Activated T-helper 1 cell treated with anti-CD3 and anti-CD28 coated beads, Interleukin-12 subunit alpha, Interleukin-12 subunit beta, Interleukin-2, Interleukin-4 antibody, amounts not matched to agents 30 ng/mL and 10 ng/mL and 1 ng/mL, durations not matched to agents 14 hours and 24 hours and 36 hours (primary cell): ENCODE measurements around the gene RHOV. TPM values are rescaled to one million over a fixed set of nuclear protein-coding genes. Genes with fewer than 3 reads are reported as not detected.

Experiments used
- DNase-seq: peaks from one replicate; pipeline ENCODE4 v3.0.0; 2021; ENCODE audit warnings: low spot score
- H3K27ac Mint-ChIP-seq: one replicate; pipeline ENCODE4 v1.8.0; 2021; ENCODE audit warnings: mild to moderate bottlenecking, mixed read lengths
- H3K27me3 Mint-ChIP-seq: one replicate; pipeline ENCODE4 v1.8.0; 2022; ENCODE audit warnings: mild to moderate bottlenecking, moderate library complexity, mixed read lengths; ENCODE audit not compliant: insufficient read depth
- H3K36me3 Mint-ChIP-seq: one replicate; pipeline ENCODE4 v1.8.0; 2021; ENCODE audit warnings: low read depth, mixed read lengths
- H3K4me1 Mint-ChIP-seq: one replicate; pipeline ENCODE4 v1.8.0; 2021; ENCODE audit warnings: low read depth, mixed read lengths
- H3K4me3 Mint-ChIP-seq: one replicate; pipeline ENCODE4 v1.8.0; 2021; ENCODE audit warnings: mild to moderate bottlenecking, moderate library complexity, mixed read lengths
- H3K9me3 Mint-ChIP-seq: one replicate; pipeline ENCODE4 v1.8.0; 2021; ENCODE audit warnings: mixed read lengths
- intact Hi-C: fragments of 100-400 bp; cut with micrococcal nuclease; formaldehyde crosslinking; loops from one replicate; pipeline ENCODE4 v1.15.1; 2024
- total RNA-seq: library from RNA; stranded (reverse); gene quantifications from 2 replicates; pipeline ENCODE4 v1.2.3, GENCODE V29; 2022

The RHOV gene
- total RNA-seq, 1 donor from 2014 or later: 1.3 TPM

DNA sequence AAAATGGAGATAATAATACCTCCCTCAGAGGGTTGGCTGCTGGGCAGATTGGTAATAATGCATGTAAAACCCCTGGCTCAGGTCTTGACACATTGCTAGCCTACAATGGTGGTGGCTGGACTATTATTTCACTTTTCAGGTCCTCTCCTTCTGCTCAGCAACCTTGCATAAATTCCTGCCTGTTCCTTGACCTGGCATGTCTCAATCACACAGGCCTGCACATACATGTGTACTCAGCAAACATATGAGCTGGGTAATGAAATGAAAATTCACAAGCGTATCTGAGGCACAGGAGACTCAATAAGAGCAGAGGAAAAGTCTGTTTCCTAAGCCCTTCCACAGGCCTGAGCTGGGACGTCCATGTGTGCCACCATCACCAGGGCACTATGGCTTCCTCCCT lies 37.7 kb upstream of the RHOV start:
- Mint-ChIP-seq H3K4me3 (no peak overlapping the region), H3K36me3 (no peaks in the 10 kb centered on the region), H3K27ac (no peak overlapping the region), H3K9me3 (no peaks in the 10 kb centered on the region), H3K27me3 (no peaks in the 10 kb centered on the region), H3K4me1 (peaks cover 5% of the 10 kb centered on the region)
- no peak for DNase-seq
- intact Hi-C loops: no loop called here

DNA sequence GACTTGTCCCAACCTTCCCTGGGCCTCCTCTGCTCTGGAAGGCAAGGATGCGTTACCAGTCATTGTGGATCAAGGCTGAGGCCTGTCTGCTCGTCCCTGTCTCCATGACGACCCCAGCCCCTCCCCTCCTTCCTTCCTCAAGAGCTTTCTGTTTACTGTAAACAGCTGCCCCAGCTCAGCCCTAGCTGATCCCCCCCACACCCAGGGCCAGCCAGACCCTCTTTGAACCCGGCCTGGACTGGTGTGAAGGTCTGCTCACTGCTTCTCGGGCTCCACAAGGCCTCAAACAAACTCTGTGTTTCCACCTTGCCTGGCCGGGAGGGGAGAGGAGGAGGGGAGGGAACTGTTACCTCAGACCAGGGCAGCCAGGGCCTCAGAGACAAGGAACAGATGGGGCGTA lies 37.1 kb upstream of the RHOV start:
- Mint-ChIP-seq H3K27me3 (no peaks in the 10 kb centered on the region), H3K27ac (no peak overlapping the region), H3K4me3 (no peak overlapping the region), H3K4me1 (peaks cover 5% of the 10 kb centered on the region), H3K36me3 (no peaks in the 10 kb centered on the region), H3K9me3 (no peaks in the 10 kb centered on the region)
- intact Hi-C loops: no loop called here
- DNase-seq: no peak

DNA sequence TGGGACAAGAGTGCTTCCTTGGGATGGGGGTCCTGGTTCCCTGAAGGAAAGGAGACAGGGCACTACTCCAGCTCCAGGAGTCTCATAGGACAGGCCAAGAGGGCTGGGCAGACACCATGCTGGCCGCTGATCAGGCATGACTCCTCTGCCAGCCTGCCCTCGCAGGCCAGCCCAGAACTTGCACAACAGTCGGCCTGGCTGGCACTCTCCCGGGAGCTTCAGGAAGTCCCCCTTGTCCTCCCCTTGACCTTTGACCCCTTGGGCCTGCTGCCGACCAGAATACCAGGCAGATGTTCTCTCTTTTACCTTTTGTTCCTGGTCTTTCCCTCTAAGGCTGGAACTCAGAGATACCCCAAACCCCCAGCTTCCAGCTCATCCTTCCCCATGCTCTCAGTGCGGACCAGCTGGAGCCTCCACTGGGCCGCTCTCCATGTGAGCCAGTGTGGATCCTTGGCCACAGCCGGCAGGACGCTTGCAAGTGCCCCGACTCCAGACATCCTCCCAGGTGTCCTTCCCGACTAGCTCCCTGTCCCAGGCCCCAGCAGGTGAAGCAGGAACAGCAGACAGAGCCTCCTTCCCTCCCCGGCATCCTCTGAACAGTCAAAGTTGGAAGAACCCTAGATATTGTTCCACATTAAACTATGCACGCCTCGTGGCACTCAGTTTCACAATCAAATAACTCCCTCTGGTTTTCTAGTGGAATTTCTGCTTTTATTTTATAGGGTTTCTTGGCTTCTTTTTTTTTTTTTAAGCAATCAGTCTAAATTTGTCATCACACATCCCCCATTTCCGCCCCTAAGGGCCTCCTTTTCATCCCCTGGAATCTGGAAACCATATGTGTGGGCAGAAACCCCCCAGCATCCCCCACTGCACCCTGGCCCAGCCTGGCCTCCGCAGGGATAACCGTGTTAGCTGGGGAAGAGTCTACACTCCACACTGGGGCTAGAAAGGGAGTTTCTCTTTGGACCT lies 35.9 kb upstream of the RHOV start:
- peaks cover under 1% of the 10 kb centered on the region for H3K36me3 Mint-ChIP-seq
- no peaks in the 10 kb centered on the region for H3K27me3 Mint-ChIP-seq
- DNase-seq: no peak
- H3K4me3 Mint-ChIP-seq: no peak overlapping the region
- H3K27ac Mint-ChIP-seq: no peak overlapping the region
- peaks cover 5% of the 10 kb centered on the region for H3K4me1 Mint-ChIP-seq
- H3K9me3 Mint-ChIP-seq: no peaks in the 10 kb centered on the region
- intact Hi-C loops: loop anchor here (5.0 kb wide), 1 partner anchor 32 kb away; no protein-coding TSS in a partner anchor

DNA sequence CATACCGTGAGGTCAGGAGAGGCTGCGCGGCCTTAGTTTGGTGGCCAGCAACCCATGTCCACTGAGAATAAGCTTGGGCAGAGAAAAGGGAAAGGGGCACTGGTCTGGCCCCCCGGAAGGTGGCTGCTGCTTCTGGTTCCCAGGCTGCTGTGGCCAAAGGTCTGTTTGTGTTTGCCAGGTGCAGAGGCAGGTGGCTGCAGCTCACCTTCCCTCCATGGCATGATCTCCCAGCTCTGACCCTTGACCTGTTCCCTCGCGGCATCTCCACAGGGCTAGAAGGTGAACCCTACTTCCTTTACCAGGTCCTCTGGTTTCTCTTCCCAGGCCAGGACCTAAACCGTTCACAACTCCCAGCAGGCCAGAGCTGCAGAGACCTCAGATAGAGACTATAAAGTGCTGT lies 34.1 kb upstream of the RHOV start:
- H3K4me1 Mint-ChIP-seq: peaks cover 15% of the 10 kb centered on the region
- intact Hi-C loops: loop anchor here (5.0 kb wide), 1 partner anchor 34 kb away; no protein-coding TSS in a partner anchor
- DNase-seq: no peak
- no peak overlapping the region for H3K27ac Mint-ChIP-seq
- peaks cover 16% of the 10 kb centered on the region for H3K36me3 Mint-ChIP-seq
- no peaks in the 10 kb centered on the region for H3K27me3 Mint-ChIP-seq
- H3K4me3 Mint-ChIP-seq: no peak overlapping the region
- no peaks in the 10 kb centered on the region for H3K9me3 Mint-ChIP-seq

DNA sequence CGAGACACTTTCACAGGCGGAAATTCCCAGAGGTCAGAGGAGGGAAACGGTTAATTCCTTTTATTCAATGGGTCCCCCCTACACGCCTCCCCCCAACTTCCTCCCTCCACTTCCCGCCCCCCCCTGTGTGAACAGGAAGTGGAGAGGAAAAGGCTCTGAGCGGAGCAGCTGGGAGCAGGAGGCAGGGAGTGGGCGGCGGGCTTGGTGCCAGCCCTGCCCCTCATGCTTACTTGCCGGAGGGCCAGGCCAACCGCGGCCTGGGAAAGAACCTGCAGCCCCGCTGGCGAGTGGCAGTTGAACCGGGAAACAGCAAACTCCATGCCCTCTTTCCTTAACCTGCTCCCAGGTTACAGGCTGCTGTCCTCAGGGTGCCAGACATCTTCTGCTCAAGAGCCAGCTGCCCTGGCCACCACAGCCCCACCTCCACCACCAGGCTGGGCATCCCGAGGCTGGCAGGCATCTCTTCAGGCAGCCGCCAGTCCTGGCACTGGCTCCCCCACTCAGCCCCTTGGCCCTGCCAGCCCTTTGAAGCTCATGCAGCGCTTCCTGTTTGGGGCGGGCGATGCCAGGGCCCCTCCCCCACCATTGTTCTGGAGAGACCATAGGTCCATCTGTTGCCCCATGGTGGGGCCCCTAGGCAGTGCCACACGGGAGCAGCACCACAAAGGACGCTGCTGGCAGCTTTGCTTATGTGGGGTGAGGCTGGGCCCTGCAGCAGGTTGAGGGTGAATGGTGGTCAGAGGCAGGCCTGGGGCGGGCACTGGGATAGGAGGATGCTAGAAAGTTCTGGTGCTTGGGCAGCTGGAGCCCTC lies 33.2 kb upstream of the RHOV start:
- H3K36me3 Mint-ChIP-seq: peaks cover 21% of the 10 kb centered on the region
- H3K4me1 Mint-ChIP-seq: peaks cover 21% of the 10 kb centered on the region
- H3K27ac Mint-ChIP-seq: no peak overlapping the region
- no peak for DNase-seq
- H3K4me3 Mint-ChIP-seq: peak overlapping the region; percentile 59
- H3K9me3 Mint-ChIP-seq: no peaks in the 10 kb centered on the region
- intact Hi-C loops: loop anchor here (5.0 kb wide), 1 partner anchor 35 kb away; no protein-coding TSS in a partner anchor
- no peaks in the 10 kb centered on the region for H3K27me3 Mint-ChIP-seq

DNA sequence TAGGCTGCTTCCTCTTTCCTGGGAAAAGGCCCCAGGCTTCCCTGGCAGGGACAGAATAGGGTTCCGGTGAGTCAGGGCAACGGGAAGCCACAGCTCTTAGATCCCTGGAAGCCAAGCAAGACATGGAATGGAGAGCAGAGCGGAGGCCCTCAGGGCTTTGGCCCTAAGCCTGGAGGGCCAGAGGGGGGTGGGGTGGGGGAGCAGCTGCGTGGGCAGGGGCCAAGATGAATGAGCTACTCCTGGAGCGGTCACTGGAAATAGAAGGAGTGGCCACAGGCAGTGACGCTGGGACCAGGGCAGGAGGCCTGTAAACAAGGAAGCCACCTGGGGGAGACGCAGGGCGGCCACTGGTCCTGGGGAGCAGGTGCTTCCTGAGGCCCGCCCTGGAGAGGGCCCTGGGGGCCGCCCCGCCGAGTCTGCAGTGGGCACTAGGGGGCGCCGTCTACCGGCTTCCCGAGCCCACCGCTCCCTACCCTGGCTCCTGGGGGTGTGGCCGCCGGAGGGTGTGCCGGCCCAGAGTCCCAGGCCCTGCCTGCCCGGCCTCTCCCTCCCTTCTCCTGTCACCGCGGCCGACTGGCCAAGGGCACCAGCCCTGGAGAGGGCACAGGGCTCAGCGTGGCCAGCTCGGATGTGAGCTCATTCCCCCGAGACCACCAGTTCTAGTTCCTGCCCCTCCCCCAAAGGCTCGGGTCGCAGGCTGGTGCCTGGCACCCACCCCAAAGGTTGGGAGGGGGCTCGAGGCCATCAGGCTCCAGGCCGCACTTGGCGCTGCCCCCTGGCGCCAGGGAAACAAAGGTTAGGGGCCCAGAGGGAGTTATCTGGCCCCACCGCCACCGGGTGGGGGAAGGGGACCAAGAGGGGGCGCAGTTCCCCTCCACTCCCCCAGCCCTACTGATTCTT lies 32.3 kb upstream of the RHOV start:
- DNase-seq: peak; percentile 55
- no peak overlapping the region for H3K27ac Mint-ChIP-seq
- intact Hi-C loops: loop anchor here (5.0 kb wide), 1 partner anchor 36 kb away; no protein-coding TSS in a partner anchor
- peaks cover 21% of the 10 kb centered on the region for H3K4me1 Mint-ChIP-seq
- H3K4me3 Mint-ChIP-seq: no peak overlapping the region
- H3K27me3 Mint-ChIP-seq: no peaks in the 10 kb centered on the region
- H3K36me3 Mint-ChIP-seq: peaks cover 21% of the 10 kb centered on the region
- no peaks in the 10 kb centered on the region for H3K9me3 Mint-ChIP-seq

DNA sequence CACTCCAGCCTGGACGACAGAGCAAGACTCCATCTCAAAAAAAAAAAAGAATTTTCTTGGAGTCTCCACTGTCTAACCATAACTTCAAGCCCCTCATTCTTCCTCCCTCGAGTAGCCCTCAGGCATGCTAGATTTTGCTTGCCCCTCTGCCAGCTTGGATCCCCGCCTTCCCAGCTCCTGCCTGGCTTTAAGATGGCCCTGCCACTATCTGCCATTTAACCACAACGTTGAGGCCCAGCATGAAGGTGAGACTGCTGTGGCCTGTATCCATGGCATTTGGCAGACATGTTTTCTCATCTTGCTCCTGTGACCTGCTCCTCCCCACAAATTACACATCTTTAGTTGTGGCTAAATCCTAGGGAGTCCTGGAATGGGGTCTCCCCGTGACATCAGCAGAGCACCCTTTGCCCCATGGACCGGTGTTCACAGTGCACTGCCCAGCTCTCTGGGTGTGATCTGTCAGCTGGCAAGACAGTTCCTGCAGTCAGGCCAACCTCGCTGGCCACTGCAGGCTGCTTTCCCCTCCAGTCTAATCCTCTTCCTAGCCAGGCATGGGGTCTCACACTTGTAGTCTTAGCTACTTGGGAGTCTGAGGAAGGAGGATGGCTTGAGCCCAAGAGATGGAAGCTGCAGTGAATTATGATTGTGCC lies 30.6 kb upstream of the RHOV start:
- intact Hi-C loops: loop anchor here (1.0 to 5.0 kb wide), 6 partner anchors 10 to 428 kb away; partner anchors contain the start of genes CHAC1, NUSAP1, OIP5 and VPS18
- DNase-seq: no peak
- Mint-ChIP-seq H3K36me3 (peaks cover 27% of the 10 kb centered on the region), H3K27me3 (no peaks in the 10 kb centered on the region), H3K4me3 (no peak overlapping the region), H3K4me1 (peaks cover 27% of the 10 kb centered on the region), H3K9me3 (no peaks in the 10 kb centered on the region), H3K27ac (no peak overlapping the region)

DNA sequence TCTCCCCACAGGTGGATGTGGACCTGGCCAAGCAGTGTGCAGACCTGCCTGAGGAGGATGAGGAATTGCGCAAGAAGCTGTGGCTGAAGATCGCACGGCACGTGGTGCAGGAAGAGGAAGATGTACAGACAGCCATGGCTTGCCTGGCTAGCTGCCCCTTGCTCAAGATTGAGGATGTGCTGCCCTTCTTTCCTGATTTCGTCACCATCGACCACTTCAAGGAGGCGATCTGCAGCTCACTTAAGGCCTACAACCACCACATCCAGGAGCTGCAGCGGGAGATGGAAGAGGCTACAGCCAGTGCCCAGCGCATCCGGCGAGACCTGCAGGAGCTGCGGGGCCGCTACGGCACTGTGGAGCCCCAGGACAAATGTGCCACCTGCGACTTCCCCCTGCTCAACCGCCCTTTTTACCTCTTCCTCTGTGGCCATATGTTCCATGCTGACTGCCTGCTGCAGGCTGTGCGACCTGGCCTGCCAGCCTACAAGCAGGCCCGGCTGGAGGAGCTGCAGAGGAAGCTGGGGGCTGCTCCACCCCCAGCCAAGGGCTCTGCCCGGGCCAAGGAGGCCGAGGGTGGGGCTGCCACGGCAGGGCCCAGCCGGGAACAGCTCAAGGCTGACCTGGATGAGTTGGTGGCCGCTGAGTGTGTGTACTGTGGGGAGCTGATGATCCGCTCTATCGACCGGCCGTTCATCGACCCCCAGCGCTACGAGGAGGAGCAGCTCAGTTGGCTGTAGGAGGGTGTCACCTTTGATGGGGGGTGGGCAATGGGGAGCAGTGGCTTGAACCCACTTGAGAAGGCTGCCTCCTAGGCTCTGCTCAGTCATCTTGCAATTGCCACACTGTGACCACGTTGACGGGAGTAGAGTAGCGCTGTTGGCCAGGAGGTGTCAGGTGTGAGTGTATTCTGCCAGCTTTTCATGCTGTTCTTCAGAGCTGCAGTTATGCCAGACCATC lies 28.8 kb upstream of the RHOV start:
- Mint-ChIP-seq H3K36me3 (peaks cover 28% of the 10 kb centered on the region), H3K9me3 (no peaks in the 10 kb centered on the region), H3K4me3 (no peak overlapping the region), H3K27me3 (no peaks in the 10 kb centered on the region), H3K4me1 (peaks cover 27% of the 10 kb centered on the region), H3K27ac (no peak overlapping the region)
- intact Hi-C loops: no loop called here
- DNase-seq: no peak

DNA sequence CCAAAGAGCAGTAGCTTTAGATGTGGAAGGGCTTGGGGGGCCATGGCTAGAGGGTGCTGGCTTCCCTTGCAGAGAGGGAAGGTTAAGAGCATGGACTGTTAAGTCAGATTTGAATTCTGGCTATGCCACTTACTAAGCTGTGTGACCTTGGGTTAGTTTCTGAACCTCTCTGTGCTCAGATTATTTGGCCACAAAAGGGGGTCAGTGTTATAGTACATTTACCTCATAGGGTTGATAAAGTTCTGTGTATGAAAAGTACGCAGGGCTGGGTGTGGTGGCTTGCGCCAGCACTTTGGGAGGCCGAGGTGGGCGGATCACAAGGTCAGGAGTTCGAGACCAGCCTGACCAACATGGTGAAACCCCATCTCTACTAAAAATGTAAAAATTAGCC lies 27.0 kb upstream of the RHOV start:
- Mint-ChIP-seq H3K36me3 (peaks cover 33% of the 10 kb centered on the region), H3K27ac (no peak overlapping the region)
- intact Hi-C loops: no loop called here

DNA sequence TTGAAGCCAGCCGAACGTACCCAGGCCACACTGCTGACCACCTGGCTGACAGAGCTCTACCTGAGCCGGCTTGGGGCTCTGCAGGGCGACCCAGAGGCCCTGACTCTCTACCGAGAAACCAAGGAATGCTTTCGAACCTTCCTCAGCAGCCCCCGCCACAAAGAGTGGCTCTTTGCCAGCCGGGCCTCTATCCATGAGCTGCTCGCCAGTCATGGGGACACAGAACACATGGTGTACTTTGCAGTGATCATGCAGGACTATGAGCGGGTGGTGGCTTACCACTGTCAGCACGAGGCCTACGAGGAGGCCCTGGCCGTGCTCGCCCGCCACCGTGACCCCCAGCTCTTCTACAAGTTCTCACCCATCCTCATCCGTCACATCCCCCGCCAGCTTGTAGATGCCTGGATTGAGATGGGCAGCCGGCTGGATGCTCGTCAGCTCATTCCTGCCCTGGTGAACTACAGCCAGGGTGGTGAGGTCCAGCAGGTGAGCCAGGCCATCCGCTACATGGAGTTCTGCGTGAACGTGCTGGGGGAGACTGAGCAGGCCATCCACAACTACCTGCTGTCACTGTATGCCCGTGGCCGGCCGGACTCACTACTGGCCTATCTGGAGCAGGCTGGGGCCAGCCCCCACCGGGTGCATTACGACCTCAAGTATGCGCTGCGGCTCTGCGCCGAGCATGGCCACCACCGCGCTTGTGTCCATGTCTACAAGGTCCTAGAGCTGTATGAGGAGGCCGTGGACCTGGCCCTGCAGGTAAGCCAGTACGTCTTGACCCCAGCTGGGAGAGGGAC lies 26.4 kb upstream of the RHOV start:
- H3K4me3 Mint-ChIP-seq: no peak overlapping the region
- no peaks in the 10 kb centered on the region for H3K9me3 Mint-ChIP-seq
- H3K4me1 Mint-ChIP-seq: peaks cover 29% of the 10 kb centered on the region
- intact Hi-C loops: no loop called here
- no peak overlapping the region for H3K27ac Mint-ChIP-seq
- no peak for DNase-seq
- H3K27me3 Mint-ChIP-seq: no peaks in the 10 kb centered on the region
- peaks cover 35% of the 10 kb centered on the region for H3K36me3 Mint-ChIP-seq

More for the DNA sequence above, 27.0 kb upstream of the RHOV start:
- no peak overlapping the region for H3K4me3 Mint-ChIP-seq
- H3K4me1 Mint-ChIP-seq: peaks cover 23% of the 10 kb centered on the region
- H3K9me3 Mint-ChIP-seq: no peaks in the 10 kb centered on the region
- H3K27me3 Mint-ChIP-seq: no peaks in the 10 kb centered on the region
- DNase-seq: no peak
